HEK293 (cell line): ENCODE measurements around the gene N4BP2L2.

ENCODE experiments used
- CTCF ChIP-seq: fragments of 450-650 bp; formaldehyde crosslinking; IDR thresholded peaks from 2 replicates; pipeline ENCODE4 v1.5.1; 2016; ENCODE audit warnings: missing biosample characterization, missing genetic modification characterization
- ELK4 ChIP-seq: IDR thresholded peaks from 2 replicates; pipeline ENCODE4 v1.6.1; 2011; ENCODE audit warnings: mild to moderate bottlenecking, low read depth, low read length, borderline replicate concordance
- HOXA7 ChIP-seq: sonication (generic); formaldehyde crosslinking; IDR thresholded peaks from 2 replicates; pipeline ENCODE4 v1.8.1; 2022; ENCODE audit warnings: missing genetic modification reagents, borderline replicate concordance
- SP3 ChIP-seq: fragments of 450-650 bp; formaldehyde crosslinking; IDR thresholded peaks from 2 replicates; pipeline ENCODE4 v1.5.1; 2016; ENCODE audit warnings: missing biosample characterization, missing genetic modification characterization
- TCF7L2 ChIP-seq: IDR thresholded peaks from 2 replicates; pipeline ENCODE4 v1.6.1; 2011; ENCODE audit warnings: low read depth, mild to moderate bottlenecking, inconsistent platforms, low read length, moderate library complexity, borderline replicate concordance
- ZNF138 ChIP-seq: fragments of 450-650 bp; formaldehyde crosslinking; IDR thresholded peaks from 2 replicates; pipeline ENCODE4 v1.5.1; 2016; ENCODE audit warnings: missing biosample characterization, missing genetic modification characterization, borderline replicate concordance
- ZNF292 ChIP-seq: fragments of 450-650 bp; formaldehyde crosslinking; IDR thresholded peaks from 2 replicates; pipeline ENCODE4 v1.5.1; 2016; ENCODE audit warnings: low read depth, missing biosample characterization, missing genetic modification characterization, borderline replicate concordance
- ZNF311 ChIP-seq: fragments of 450-650 bp; formaldehyde crosslinking; IDR thresholded peaks from 2 replicates; pipeline ENCODE4 v1.5.1; 2017; ENCODE audit warnings: missing biosample characterization, missing genetic modification characterization, borderline replicate concordance
- ZNF473 ChIP-seq: fragments of 450-650 bp; formaldehyde crosslinking; IDR thresholded peaks from 2 replicates; pipeline ENCODE4 v1.5.1; 2017; ENCODE audit warnings: missing biosample characterization, missing genetic modification characterization
- ZNF560 ChIP-seq: fragments of 450-650 bp; formaldehyde crosslinking; IDR thresholded peaks from 2 replicates; pipeline ENCODE4 v1.5.1; 2017; ENCODE audit warnings: missing biosample characterization, missing genetic modification characterization, borderline replicate concordance

GRCh38 chr13:32504263-32504662 is 34.3 kb downstream of the N4BP2L2 start:
- TF ChIP-seq HOXA7 (no peak), ZNF138 (tag by site-specific recombination) (no peak), ZNF560 (no peak), TCF7L2 (no peak), ZNF473 (no peak), ZNF292 (tag by site-specific recombination) (no peak), SP3 (tag by site-specific recombination) (no peak), CTCF (tag by site-specific recombination) (no peak), ELK4 (no peak), ZNF311 (tag by site-specific recombination) (no peak)
